Naive B cell (primary cell): ENCODE measurements around the gene HEATR9. TPM values are rescaled to one million over a fixed set of nuclear protein-coding genes. Genes with fewer than 3 reads are reported as not detected.

Source experiments
- ATAC-seq, 2 donors: fragments of 150-1000 bp; cut with Tn5 transposase; 2 replicates each; pipeline ENCODE4 v1.10.0; 2021; ENCODE audit warnings: low read depth in 2 of 2, mild to moderate bottlenecking in 2 of 2, moderate library complexity in 2 of 2
- DNase-seq: peaks from one replicate; pipeline ENCODE4 v3.0.0; 2022
- H3K27ac Mint-ChIP-seq, 6 donors: one replicate each; pipeline ENCODE4 v1.8.0; 2020 to 2022; ENCODE audit warnings: mild to moderate bottlenecking in 6 of 6, mixed read lengths in 6 of 6, moderate library complexity in 5 of 6, inconsistent platforms in 2 of 6
- H3K27me3 Mint-ChIP-seq, 3 donors: one replicate each; pipeline ENCODE4 v1.8.0; 2021 to 2022; ENCODE audit warnings: mixed read lengths in 3 of 3, mild to moderate bottlenecking in 1 of 3
- H3K36me3 Mint-ChIP-seq, 2 donors: one replicate each; pipeline ENCODE4 v1.8.0; 2020 to 2022; ENCODE audit warnings: mixed read lengths in 2 of 2, inconsistent platforms in 1 of 2, mild to moderate bottlenecking in 1 of 2
- H3K4me1 Mint-ChIP-seq, 3 donors: one replicate each; pipeline ENCODE4 v1.8.0; 2020 to 2022; ENCODE audit warnings: mixed read lengths in 3 of 3, inconsistent platforms in 1 of 3, mild to moderate bottlenecking in 1 of 3, moderate library complexity in 1 of 3
- H3K4me3 Mint-ChIP-seq, 8 donors: one replicate each; pipeline ENCODE4 v1.8.0; 2020 to 2022; ENCODE audit warnings: mild to moderate bottlenecking in 8 of 8, mixed read lengths in 8 of 8, moderate library complexity in 8 of 8, inconsistent platforms in 2 of 8
- H3K9me3 Mint-ChIP-seq, 7 donors: one replicate each; pipeline ENCODE4 v1.8.0; 2020 to 2022; ENCODE audit warnings: mixed read lengths in 7 of 7, mild to moderate bottlenecking in 5 of 7, inconsistent platforms in 2 of 7, moderate library complexity in 1 of 7
- polyA plus RNA-seq, 6 donors: library from polyadenylated mRNA; unstranded; fragments of 300-500 nt; fragmentation: Illumina TruSeq; gene quantifications; one replicate each; pipeline ENCODE4 v1.2.3, GENCODE V29; 2021; ENCODE audit warnings: low read depth in 6 of 6

HEATR9 gene, protein sequence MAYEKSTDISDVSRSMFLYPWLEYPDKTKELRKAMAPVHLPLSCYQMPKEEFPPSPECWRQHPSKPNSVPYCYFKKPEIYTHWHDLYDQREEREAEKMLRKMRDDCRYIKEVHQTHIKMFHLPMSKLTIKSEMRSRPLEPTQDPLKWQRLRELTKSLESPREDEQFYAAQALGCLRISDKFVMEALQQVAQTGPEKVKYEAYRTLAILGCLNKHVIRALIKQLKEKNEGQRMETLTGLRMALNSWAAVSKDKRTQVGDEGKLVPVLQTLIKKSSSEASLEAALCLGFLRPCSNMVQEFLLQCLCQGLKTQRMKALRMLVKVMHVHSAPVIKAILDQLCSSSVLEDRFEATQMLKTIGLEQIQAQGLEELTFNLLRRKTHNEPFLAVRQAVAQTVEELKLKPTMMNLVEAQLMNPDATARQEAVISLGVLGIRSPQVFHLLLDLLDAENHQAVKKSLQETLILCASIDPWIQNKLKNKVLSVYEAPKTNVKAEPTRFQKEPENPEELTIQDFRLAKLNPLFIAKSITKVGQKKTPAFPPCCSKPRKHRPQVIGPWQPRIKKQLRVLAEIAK
- not detected for polyA plus RNA-seq

DNA sequence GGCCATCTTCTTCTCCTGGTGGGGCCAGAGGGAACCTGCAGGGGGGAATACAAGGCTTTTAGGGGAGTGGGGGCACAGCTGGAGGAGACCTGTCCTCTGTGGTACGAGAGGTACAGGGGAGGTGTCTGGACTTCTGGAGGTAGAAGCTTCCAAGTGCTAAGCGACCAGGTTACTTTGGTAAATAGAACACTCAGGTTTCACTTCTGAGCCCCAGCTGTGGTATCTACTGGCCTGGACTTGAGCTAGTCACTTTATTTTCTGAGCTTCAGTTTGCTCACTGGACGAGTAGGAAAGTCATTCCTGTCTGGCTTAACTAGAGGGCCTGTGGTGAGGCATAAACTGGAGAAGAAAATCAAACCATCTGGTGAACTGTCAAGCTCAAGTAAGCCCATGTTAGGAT lies at the start of gene HEATR9:
Gene HEATR9, minus strand, starts transcription at position 155 of the 400 bp plus-strand sequence. Its CDS starts 149 bp downstream, at position 6.
- Mint-ChIP-seq H3K4me3 (no peak within 1 kb of the TSS), H3K36me3 (no peaks in the 10 kb centered on the region), H3K9me3 (no peaks in the 10 kb centered on the region), H3K27ac (peak within 1 kb of the TSS in 1 of 6 donors; percentile 54), H3K27me3 (no peaks in the 10 kb centered on the region), H3K4me1 (peaks cover 5 to 7% (median 5%) of the 10 kb centered on the region in 3 donors)
- ATAC-seq (no peak), DNase-seq (no peak)

DNA sequence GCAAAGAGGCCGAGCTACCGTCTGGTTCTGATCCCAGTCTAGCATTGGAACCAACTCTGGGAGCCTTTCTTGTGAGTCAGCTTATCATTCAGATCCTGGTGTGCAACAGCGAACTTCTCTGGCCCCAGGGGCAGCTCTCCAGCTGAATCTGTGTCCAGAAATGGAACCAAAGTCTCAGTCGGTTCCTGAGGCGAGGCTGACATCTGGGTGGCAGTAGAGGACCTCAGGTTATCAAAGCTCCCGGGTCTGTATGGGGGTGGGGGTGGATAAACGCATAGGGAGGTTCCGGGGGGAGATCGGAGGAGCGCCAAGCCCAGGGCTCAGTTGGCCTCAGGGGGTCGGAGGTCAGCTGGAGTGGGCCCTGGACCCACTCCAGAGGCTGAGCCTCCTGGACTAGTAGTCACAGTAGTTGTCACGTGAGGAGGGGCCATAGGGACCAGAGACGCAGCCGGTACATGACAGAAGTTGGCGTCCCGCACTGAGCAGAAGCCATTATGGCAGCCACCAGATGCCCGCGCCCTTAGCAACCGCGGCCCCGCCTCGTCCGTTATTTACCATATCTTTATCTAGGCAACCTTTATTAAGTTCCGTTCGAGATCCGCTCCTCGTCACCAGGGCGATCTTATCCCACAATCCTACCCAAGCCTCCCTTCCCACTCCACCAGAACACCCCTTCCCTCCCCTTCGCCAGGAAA lies 49.0 kb upstream of the HEATR9 start:
- Mint-ChIP-seq H3K4me3 (no peak overlapping the region), H3K27me3 (peaks cover 0 to 5% (median 0%) of the 10 kb centered on the region in 3 donors), H3K4me1 (no peaks in the 10 kb centered on the region), H3K9me3 (no peaks in the 10 kb centered on the region), H3K36me3 (no peaks in the 10 kb centered on the region), H3K27ac (no peak overlapping the region)
- no peak for ATAC-seq
- no peak for DNase-seq

DNA sequence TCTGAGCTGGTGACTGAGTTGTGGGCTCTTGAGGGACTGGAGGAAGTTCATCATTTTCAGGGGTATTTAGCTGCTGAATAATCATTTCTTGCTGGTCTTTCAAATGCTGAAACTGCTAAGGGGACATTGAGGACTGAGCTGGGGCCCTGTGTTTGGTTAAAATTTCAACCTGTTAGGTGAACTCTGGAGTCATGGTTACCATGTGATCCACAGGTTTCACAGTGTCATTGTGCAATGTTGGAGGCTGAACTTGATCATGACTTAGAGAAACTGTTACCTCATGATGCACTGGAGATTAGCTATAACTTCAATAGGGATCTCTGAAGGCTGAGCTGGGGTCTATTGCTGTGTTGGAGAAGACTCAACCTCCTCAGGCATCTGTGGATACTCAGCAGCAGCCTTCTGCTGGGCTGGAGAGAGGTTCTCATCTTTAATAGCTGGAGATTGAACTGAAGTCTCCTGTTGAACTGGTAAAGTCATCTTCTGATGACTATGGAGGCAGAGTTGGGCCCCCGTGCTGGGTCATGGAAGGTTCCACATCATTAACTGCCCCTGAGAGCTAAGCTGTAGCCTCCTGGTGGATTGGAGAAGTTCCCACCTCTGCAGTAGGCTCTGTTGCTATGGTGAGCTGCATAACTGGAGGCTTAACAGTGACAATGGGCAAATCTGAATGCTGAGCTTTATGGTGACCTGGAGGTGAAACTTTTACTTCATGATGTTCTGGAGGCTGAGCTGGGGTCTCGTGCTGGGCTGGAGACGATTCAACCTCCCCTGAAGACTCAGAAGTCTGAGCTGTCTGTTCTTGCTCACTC lies 46.7 kb upstream of the HEATR9 start:
- H3K4me1 Mint-ChIP-seq = no peaks in the 10 kb centered on the region
- peak overlapping the region in 1 of 6 donors; percentile 13 for H3K27ac Mint-ChIP-seq
- DNase-seq = no peak
- no peaks in the 10 kb centered on the region for H3K36me3 Mint-ChIP-seq
- H3K27me3 Mint-ChIP-seq = peaks cover 0 to 5% (median 0%) of the 10 kb centered on the region in 3 donors
- no peak overlapping the region for H3K4me3 Mint-ChIP-seq
- H3K9me3 Mint-ChIP-seq = no peaks in the 10 kb centered on the region
- no peak for ATAC-seq

DNA sequence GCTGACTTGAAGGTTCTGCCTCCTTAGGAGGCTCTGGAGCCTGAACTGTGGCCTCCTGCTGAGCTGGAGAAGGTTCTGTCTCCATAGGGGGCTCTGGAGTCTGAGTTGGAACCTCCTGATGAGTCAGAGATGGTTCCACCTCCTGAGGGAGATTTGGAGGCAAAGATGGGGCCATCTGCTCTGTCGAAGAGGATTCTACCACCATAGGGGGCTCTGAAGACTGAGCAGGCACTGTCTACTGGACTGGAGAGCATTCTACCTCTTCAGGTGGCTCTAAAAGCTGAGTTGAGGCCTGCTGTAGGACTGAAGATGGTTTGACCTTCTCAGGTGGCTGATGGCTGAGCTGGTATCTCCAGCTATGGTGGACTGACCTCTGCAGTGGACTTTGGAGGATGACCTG lies 45.7 kb upstream of the HEATR9 start:
- Mint-ChIP-seq H3K4me1 (no peaks in the 10 kb centered on the region), H3K27ac (no peak overlapping the region)
- ATAC-seq = no peak

DNA sequence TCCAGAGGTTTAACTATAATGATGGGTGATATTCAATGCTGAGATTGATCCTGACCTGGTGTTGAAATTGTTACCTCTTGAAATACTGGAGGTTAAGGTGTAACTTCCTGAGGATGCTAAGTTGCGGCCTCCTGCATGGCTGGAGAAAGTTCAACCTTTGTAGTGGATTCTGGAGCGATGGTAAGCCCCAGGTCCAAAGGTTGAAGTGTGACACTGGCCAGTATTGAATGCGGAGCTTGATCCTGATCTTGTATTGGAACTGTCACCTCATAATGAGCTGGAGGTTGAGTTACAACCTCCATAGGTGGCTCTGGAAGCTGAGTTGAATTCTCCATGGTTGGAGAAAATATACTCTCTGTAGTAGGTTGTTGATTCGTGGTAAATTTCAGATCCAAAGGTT lies 44.9 kb upstream of the HEATR9 start:
- Mint-ChIP-seq H3K4me3 (no peak overlapping the region), H3K27ac (no peak overlapping the region)
- ATAC-seq = no peak

More for the DNA sequence above, 45.7 kb upstream of the HEATR9 start:
- no peaks in the 10 kb centered on the region for H3K9me3 Mint-ChIP-seq
- peaks cover 0 to 5% (median 0%) of the 10 kb centered on the region in 3 donors for H3K27me3 Mint-ChIP-seq
- no peaks in the 10 kb centered on the region for H3K36me3 Mint-ChIP-seq
- no peak for DNase-seq
- no peak overlapping the region for H3K4me3 Mint-ChIP-seq

DNA sequence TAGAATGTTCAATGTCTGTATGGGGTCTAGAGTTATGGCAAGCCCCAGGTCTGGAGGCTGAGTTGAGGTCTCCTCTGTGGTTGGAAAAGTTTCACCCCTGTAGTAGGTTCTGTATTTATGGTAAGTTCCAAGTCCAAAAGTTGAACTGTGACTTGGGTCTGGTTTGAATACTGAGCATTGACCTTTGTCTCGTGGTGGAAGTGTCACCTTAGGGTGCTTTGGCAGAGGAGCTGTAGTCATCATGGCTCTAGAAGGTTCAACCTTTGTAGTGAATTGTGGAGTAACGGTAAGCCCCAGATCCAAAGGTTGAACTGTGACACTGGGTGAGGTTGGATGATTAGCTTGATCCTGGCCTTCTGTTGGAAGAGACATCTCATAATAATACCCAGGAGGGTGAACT lies 44.3 kb upstream of the HEATR9 start:
- H3K36me3 Mint-ChIP-seq = no peaks in the 10 kb centered on the region
- H3K4me1 Mint-ChIP-seq = no peaks in the 10 kb centered on the region
- no peak for ATAC-seq
- H3K9me3 Mint-ChIP-seq = no peaks in the 10 kb centered on the region
- DNase-seq = no peak
- peaks cover 0 to under 1% (median 0%) of the 10 kb centered on the region in 3 donors for H3K27me3 Mint-ChIP-seq
- no peak overlapping the region for H3K4me3 Mint-ChIP-seq
- H3K27ac Mint-ChIP-seq = peak overlapping the region in 2 of 6 donors; percentile 39 to 61

More for the DNA sequence above, 44.9 kb upstream of the HEATR9 start:
- Mint-ChIP-seq H3K36me3 (no peaks in the 10 kb centered on the region), H3K9me3 (no peaks in the 10 kb centered on the region), H3K4me1 (no peaks in the 10 kb centered on the region), H3K27me3 (peaks cover 0 to 5% (median 0%) of the 10 kb centered on the region in 3 donors)
- no peak for DNase-seq

DNA sequence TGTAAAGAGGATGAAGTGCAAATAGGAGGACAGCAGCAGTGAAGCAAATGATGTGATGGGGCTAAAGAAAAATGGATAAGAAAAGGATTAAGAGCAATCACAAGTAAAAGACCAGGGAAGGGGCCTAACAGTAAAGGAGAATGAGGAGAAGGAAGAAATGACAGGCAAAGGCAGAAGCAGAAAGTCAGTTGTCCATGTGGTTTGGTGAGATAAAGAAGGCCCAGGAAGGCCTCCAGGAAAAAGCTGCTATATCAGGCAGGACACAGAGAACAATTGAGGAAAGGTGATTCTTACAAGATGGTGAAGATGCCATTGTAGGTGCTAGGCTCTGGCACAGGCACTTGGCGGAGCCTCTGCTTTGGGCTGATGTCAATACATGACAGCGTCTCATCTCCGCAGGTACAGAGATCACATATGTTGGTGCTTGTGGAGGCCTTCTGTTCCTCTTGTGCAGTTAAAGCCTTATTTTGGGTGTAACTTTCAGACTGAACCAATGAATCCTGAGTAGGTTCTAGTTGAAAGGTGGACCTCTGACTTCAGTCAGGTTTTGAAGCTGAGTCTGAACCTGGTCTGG lies 43.7 kb upstream of the HEATR9 start:
- Mint-ChIP-seq H3K9me3 (no peaks in the 10 kb centered on the region), H3K27me3 (no peaks in the 10 kb centered on the region), H3K36me3 (no peaks in the 10 kb centered on the region), H3K4me1 (no peaks in the 10 kb centered on the region), H3K4me3 (no peak overlapping the region), H3K27ac (no peak overlapping the region)
- DNase-seq (no peak), ATAC-seq (no peak)

DNA sequence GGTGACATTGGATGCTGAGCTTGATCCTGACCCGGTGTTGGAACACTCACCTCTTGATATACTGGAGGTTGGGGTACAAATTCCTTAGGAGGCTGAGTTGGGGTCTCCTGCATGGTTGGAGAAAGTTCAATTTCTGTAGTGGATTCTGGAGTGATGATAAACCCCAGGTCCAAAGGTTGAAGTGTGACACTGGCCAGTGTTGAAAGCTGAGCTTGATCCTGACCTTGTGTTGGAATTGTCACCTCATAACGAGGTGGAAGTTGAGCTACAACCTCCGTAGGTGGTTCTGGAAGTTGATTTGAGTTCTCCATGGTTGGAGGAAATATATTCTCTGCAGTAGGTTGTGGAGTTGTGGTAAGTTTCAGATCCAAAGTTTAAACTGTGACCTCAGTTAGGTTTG lies 40.7 kb upstream of the HEATR9 start:
- no peak overlapping the region for H3K27ac Mint-ChIP-seq

DNA sequence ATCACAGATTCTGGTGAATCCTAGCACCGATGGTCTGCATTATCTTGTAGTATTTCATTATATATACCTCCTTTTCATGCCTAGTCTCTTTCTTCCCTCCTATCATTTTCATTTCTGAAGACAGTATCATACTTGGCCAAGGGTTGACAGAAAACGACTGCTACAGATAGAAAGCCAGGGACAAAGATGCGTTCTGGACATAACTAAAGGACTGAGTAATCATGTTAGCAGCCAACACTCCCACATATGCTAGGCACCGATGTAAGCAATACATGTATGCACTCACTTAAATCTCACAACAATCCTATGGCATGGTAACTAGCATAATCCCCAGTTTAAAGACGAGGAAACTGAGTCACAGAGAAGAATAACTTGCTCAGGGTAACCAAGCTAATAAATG lies 39.0 kb upstream of the HEATR9 start:
- DNase-seq = no peak
- no peak for ATAC-seq
- no peaks in the 10 kb centered on the region for H3K4me1 Mint-ChIP-seq

More for the DNA sequence above, 40.7 kb upstream of the HEATR9 start:
- no peaks in the 10 kb centered on the region for H3K9me3 Mint-ChIP-seq
- H3K27me3 Mint-ChIP-seq = no peaks in the 10 kb centered on the region
- H3K4me3 Mint-ChIP-seq = no peak overlapping the region
- no peaks in the 10 kb centered on the region for H3K4me1 Mint-ChIP-seq
- no peak for ATAC-seq
- no peaks in the 10 kb centered on the region for H3K36me3 Mint-ChIP-seq
- no peak for DNase-seq

DNA sequence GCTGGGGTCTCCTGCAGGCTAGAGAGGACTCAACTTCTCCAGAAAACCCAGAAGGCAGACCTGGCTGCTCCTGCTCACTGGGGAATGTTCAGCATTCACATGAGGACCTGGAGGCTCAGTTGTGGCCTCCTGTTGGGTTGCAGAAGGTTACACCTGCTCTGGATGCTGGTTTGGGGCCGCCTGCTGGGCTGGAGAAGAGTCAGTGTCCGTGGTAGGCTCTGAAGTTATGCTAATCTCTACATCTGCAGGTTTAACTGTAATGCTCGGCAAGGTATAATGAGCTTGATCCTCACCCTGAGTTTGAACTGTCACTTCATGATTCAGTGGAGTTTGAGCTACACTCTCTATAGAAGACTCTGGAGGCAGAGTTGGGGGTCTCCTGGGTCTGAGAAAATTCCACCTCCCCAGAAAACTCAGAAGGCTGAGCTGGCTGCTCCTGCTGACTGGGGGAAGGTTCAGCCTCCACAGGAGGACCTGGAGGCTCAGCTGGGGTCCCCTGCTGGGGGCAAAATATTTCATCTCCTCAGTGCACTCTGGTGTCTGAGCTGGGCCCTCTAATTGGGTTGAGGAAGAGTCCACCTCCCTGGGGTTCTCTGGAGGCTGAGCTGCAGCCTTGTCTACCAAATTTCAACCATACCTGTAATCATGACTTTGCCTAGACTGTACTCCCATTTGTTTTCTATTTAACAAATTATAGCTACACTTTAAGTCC lies 38.4 kb upstream of the HEATR9 start:
- Mint-ChIP-seq H3K27ac (no peak overlapping the region), H3K4me3 (no peak overlapping the region), H3K4me1 (no peaks in the 10 kb centered on the region), H3K9me3 (no peaks in the 10 kb centered on the region), H3K27me3 (no peaks in the 10 kb centered on the region), H3K36me3 (no peaks in the 10 kb centered on the region)
- ATAC-seq (no peak), DNase-seq (no peak)

More for the DNA sequence above, 39.0 kb upstream of the HEATR9 start:
- Mint-ChIP-seq H3K4me3 (no peak overlapping the region), H3K9me3 (no peaks in the 10 kb centered on the region), H3K27ac (no peak overlapping the region), H3K36me3 (no peaks in the 10 kb centered on the region), H3K27me3 (no peaks in the 10 kb centered on the region)

DNA sequence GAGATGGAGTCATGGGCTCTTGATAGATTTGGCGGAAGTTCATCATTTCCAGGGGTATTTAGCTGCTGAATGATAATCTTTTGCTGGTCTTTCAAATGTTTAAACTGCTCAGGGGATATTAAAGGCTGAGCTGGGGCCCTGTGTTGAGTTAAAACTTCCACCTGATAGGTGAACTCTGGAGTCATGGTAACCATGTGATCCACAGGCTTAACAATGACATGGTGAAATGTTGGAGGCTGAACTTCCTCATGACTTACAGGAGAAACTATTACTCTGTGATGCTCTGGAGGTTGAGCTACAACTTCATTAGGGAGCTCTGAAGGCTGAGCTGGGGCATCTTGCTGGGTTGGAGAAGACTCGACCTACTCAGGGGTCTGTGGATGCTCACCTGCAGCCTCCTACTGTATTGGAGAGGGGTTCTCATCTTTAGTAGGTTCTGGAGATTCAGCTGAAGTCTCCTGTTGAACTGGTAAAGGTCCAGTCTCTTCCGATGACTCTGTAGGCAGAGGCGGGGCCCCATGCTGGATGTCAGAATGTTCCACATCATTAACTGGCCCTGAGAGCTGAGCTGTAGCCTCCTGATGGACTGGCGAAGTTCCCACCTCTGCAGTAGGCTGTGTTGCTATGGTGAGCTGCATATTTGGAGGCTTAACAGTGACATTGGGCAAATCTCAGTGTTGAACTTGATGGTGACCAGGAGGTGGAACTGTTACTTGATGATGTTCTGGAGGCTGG lies 37.7 kb upstream of the HEATR9 start:
- DNase-seq = no peak
- no peaks in the 10 kb centered on the region for H3K4me1 Mint-ChIP-seq
- H3K27ac Mint-ChIP-seq = no peak overlapping the region
- H3K27me3 Mint-ChIP-seq = no peaks in the 10 kb centered on the region
- no peak for ATAC-seq
- H3K36me3 Mint-ChIP-seq = no peaks in the 10 kb centered on the region
- no peaks in the 10 kb centered on the region for H3K9me3 Mint-ChIP-seq
- H3K4me3 Mint-ChIP-seq = no peak overlapping the region

DNA sequence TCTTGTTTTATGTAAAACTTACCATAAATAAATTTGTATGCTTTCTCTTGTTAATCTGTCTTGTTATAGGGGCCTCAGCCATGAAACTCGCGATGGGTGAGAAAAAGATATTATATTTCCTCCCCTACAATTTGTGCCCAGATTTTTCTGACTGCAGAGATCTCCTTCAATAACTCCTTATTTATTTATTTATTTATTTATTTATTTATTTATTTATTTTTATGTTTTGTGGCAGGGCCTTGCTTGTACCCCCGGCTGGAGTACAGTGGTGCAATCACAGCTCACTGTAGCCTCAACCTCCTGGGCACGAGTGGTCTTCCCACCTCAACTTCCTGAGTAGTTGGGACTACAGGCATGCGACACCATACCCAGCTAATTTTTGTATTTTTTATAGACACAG lies 34.8 kb upstream of the HEATR9 start:
- ATAC-seq = no peak
- no peak overlapping the region for H3K27ac Mint-ChIP-seq
- DNase-seq = no peak
- H3K27me3 Mint-ChIP-seq = peaks cover 0 to 11% (median 0%) of the 10 kb centered on the region in 3 donors
- H3K9me3 Mint-ChIP-seq = no peaks in the 10 kb centered on the region
- H3K36me3 Mint-ChIP-seq = no peaks in the 10 kb centered on the region
- no peak overlapping the region for H3K4me3 Mint-ChIP-seq
- no peaks in the 10 kb centered on the region for H3K4me1 Mint-ChIP-seq
